NCI-H2081 (cell line): ENCODE results near the gene CYP2B6.
A peak's percentile ranks its signal among the peaks of the same experiment; 100 is the strongest.
"Not testable (repeated sequence)": the region's sequence is repeated elsewhere in the genome, so short reads cannot be mapped to it uniquely, and the experiment has no call there.

ENCODE experiments used
- DNase-seq, 2 experiments: peaks; one replicate each; lab custom pipeline; 2025; lab: John Stamatoyannopoulos, UW

The CYP2B6 gene

DNA sequence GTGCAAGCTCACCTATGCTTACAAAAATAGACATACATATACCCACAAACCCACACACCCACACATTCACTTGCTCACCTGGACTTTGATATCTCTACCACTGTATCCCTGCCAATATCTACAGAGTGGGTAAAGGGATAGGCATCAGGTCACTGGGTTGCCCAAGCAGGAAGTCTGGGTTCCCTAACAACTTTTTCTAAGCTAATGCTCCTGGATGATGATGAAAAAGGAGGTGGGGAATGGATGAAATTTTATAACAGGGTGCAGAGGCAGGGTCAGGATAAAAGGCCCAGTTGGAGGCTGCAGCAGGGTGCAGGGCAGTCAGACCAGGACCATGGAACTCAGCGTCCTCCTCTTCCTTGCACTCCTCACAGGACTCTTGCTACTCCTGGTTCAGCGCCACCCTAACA lies at the start of gene CYP2B6:
Gene CYP2B6, plus strand, starts transcription at position 311 of the 410 bp plus-strand sequence. Its CDS starts 24 bp downstream, at position 335.
- no peak for DNase-seq

DNA sequence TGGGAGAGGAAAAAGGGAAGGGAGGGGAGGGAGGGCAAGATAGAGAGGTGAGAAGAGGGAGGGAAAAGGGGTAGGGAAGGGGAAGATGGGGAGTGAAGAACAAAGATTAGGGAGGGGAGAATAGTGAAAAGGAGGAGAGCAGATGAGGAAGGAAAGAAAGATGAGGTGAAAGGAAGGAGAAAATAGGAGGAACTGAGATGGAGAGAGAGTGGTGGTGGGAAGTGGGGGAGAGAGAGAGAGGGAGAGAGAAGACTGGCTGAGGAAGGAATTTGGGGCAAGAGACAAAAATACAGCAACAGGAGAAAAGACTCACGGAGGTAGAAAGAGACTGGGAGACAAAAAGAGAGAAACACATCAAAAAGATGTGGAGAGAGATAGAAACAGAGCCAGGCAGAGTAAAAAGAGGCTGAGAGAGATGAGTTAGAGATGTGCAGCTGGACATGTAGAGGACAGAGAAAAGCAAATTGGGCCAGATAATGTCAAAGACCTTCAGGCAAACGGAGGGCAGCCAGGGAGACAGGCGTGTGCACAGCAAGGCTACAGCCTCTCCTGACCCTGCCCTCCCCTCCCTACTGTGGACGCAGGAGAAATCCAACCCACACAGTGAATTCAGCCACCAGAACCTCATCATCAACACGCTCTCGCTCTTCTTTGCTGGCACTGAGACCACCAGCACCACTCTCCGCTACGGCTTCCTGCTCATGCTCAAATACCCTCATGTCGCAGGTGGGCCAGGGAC lies 49.4 kb upstream of the CYP2B6 start:
- no peak for DNase-seq

GRCh38 chr19:40945645-40946044 lies 45.4 kb upstream of the CYP2B6 start:
- no peak for DNase-seq

DNA sequence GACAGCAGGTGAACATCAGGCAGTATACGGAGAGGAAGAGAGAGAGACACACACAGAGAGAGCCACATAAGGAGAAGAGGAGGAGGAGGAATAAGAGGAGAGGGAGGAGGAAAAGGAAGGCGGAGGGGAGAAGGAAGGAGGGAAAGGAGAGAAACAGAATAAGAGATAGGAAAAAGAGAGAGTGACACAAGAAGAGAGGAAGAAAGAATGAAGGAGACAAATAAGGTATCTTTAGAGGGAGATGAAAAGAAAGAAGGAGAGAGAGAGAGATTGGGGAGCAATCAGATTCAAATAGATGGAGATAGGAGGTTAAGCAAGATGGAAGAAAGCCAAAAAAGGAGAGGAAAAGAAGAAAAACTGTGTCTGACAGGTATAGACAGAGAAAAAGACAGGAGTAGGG lies 44.0 kb upstream of the CYP2B6 start:
- no peak for DNase-seq

DNA sequence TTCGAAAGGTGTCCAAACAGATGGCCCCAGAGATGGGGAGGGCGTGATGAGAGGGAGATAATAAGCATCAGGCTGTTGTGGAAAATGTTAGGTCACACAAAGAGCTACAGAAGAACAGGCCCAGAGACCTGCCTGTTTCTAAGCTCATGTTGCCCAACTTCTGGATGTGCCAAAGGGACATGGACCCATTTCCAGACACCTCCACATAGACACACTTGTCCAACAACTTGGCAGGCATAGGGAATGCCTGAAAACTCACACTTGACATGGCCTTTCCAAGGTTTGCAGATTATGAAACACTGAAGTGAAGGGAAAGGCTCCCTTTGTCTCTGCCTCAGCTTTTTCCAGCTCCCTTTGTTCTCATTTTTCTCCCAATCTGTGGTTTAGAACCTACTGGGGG lies 43.5 kb upstream of the CYP2B6 start:
- no peak for DNase-seq

DNA sequence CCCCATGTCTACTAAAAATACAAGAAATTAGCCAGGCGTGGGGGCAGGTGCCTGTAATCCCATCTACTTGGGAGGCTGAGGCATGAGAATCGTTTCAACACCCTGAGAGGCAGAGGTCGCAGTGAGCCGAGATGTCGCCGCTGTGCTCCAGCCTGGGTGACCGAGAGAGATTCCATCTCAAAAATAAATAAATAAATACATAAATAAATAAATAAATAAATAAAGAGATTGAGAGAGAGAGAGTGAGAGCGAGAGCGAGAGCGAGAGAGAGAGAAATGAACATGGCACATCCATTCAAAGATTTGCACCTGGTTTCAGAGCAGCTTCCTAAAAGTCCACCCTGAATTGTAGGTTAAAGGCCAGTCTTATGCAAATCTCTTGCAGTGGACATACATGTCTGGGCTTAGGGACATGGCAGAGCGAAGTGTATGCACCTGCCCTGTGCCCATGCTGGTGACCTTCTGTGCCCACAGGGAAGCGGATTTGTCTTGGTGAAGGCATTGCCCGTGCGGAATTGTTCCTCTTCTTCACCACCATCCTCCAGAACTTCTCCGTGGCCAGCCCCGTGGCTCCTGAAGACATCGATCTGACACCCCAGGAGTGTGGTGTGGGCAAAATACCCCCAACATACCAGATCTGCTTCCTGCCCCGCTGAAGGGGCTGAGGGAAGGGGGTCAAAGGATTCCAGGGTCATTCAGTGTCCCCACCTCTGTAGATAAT lies 42.3 kb upstream of the CYP2B6 start:
- DNase-seq = no peak

GRCh38 chr19:40954573-40954972 lies 36.5 kb upstream of the CYP2B6 start:
- no peak for DNase-seq

DNA sequence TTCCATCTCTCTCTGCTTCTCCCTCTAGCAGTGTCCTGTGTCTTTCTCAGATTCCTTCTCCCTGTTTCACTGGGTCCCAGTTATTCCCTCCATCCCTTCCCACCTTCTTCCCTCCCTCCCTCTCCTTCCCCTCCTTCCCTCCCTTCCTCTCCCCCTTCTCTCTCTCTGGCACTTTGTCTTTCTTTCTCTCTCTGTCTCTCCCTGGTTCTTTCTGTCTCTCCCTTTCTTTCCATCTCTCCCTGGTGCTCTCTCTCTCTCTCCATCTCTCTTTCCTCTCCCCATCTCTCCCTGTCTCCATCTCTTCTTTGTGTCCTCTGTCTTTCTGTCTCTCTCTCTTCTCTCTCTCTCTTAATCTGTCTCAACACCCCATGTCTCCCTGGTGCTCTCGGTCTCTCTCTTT lies 31.7 kb upstream of the CYP2B6 start:
- DNase-seq = no peak

- DNase-seq = no peak
These were observed 30.9 kb upstream of the CYP2B6 start for GRCh38 chr19:40960062-40960685.

- no peak for DNase-seq
These were observed 30.3 kb upstream of the CYP2B6 start for GRCh38 chr19:40960780-40961179.

GRCh38 chr19:40962460-40962961 lies 28.6 kb upstream of the CYP2B6 start:
- no peak for DNase-seq

DNA sequence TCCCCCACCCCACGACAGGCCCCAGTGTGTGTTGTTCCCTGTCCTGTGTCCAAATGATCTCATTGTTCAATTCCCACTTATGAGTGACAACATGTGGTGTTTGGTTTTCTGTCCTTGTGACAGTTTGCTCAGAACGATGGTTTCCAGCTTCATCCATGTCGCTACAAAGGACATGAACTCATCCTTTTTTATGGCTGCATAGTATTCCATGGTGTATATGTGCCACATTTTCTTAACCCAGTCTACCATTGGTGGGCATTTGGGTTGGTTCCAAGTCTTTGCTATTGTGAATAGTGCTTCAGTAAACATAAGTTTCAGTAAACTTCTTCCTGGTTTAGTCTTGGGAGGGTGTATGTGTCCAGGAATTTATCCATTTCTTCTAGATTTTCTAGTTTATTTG lies 26.7 kb upstream of the CYP2B6 start:
- DNase-seq = not testable (repeated sequence)

- DNase-seq = not testable (repeated sequence)
These were observed 25.7 kb upstream of the CYP2B6 start for GRCh38 chr19:40965351-40965750.

DNA sequence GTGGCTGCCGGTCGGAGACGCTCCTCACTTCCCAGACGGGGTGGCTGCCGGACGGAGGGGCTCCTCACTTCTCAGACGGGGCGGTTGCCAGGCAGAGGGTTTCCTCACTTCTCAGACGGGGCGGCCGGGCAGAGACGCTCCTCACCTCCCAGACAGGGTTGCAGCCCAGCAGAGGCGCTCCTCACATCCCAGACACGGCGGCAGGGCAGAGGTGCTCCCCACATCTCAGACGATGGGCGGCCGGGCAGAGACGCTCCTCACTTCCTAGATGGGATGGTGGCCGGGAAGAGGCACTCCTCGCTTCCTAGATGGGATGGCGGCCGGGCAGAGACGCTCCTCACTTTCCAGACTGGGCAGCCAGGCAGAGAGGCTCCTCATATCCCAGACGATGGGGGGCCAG lies 24.5 kb upstream of the CYP2B6 start:
- not testable (repeated sequence) for DNase-seq

DNA sequence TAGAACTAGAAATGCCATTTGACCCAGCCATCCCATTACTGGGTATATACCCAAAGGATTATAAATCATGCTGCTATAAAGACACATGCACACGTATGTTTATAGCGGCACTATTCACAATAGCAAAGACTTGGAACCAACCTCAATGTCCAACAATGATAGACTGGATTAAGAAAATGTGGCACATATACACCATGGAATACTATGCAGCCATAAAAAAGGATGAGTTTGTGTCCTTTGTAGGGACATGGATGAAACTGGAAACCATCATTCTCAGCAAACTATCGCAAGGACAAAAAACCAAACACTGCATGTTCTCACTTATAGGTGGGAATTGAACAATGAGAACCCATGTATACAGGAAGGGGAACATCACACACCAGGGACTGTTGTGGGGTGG lies 23.0 kb upstream of the CYP2B6 start:
- DNase-seq = not testable (repeated sequence)

DNA sequence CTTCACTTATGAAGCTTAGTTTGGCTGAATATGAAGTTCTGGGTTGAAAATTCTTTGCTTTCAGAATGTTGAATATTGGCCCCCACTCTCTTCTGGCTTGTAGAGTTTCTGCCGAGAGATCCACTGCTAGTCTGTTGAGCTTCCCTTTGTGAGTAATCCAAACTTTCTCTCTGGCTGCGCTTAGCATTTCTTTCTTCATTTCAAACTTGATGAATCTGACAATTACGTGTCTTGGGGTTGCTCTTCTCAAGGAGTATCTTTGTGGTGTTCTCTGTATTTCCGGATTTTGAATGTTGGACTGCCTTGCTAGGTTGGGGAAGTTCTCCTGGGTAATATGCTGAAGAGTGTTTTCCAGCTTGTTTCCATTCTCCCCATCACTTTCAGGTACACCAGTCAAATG lies 21.4 kb upstream of the CYP2B6 start:
- DNase-seq = not testable (repeated sequence)

DNA sequence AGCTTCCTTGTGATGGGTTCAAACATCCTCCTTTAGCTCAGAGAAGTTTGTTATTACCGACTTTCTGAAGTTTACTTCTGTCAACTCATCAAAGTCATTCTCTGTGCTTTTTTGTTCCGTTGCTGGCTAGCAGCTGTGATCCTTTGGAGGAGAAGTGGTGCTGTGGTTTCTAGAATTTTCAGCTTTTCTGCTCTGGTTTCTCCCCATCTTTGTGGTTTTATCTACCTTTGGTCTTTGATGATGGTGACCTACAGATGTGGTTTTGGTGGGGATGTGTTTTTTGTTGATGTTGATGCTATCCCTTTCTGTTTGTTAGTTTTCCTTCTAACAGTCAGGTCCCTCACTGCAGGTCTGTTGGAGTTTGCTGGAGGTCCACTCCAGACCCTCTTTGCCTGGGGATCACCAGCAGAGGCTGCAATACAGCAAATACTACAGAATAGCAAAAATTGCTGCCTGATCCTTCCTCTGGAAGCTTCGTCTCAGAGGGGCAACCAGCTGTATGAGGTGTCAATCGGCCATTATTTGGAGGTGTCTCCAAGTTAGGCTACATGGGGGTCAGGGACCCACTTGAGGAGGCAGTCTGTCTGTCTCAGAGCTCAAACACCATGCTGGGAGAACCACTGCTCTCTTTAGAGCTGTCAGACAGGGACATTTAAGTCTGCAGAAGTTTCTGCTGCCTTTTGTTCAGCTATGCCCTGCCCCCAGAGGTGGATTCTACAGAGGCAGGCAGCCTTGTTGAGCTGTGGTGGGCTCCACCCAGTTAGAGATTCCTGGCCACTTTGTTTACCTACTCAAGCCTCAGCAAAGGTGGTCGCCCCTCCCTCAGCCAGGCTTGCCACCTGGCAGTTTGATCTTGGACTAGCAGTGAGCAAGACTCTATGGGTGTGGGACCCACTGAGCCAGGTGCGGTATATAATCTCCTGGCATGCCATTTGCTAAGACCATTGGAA lies 20.4 kb upstream of the CYP2B6 start:
- DNase-seq = not testable (repeated sequence)

GRCh38 chr19:40974633-40975037 lies 16.4 kb upstream of the CYP2B6 start:
- DNase-seq = peak; percentile 36 to 58

- DNase-seq = no peak
These were observed 14.9 kb upstream of the CYP2B6 start for GRCh38 chr19:40976134-40976533.

DNA sequence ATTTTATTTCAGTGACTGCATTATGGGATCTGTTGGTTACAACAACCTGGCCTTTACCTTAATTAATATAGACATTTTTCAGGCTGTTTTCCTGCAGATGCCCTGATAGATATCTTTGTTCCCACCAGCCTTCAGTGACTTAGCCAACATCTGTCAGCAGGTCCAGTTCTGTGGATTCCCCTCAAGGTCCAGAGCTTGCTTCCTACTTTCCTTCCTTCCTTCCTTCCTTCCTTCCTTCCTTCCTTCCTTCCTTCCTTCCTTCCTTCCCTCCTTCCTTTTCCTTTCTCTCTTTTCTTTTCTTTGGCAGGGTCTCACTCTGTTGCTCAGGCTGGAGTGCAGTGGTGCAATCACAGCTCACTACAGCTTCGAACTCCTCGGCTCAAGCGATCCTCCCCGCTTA lies 14.4 kb upstream of the CYP2B6 start:
- DNase-seq = no peak

DNA sequence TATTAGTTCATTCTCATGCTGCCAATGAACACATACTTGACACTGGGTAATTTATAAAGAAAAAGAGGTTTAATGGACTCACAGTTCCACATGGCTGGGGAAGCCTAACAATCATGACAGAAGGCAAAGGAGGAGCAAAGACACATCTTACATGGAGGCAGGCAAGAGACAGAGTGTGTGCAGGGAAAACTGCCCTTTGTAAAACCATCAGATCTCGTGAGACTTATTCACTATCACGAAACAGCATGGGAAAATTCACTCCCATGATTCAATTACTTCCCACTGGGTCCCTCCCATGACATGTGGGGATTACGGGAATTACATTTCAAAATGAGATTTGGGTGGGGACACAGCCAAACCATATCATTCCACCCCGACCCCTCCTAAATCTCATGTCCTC lies 11.3 kb upstream of the CYP2B6 start:
- DNase-seq = not testable (repeated sequence)
